GM19193 (cell line): ENCODE measurements around the gene DIAPH3.

Source experiments
- POLR2A ChIP-seq: IDR thresholded peaks from 4 replicates; pipeline ENCODE4 v1.6.1; 2011; ENCODE audit not compliant: insufficient read depth, insufficient read length; ENCODE audit errors: extremely low read depth

DIAPH3 gene

GRCh38 chr13:60163478-60164233 lies at the start of gene DIAPH3:
TSS of gene DIAPH3 (minus strand) at chr13:60163928. CDS start at chr13:60163766, 162 bp downstream.
- TF ChIP-seq POLR2A: peak; percentile 96

- TF ChIP-seq POLR2A: no peak
Observed at GRCh38 chr13:60213236-60213744, 49.6 kb upstream of the DIAPH3 start.

GRCh38 chr13:60211548-60211947 lies 47.8 kb upstream of the DIAPH3 start:
- no peak for TF ChIP-seq POLR2A

- no peak for TF ChIP-seq POLR2A
Observed at GRCh38 chr13:60210510-60211330, 47.0 kb upstream of the DIAPH3 start.

GRCh38 chr13:60201286-60201685 lies 37.6 kb upstream of the DIAPH3 start:
- TF ChIP-seq POLR2A: no peak

- TF ChIP-seq POLR2A: no peak
Observed at GRCh38 chr13:60182907-60183306, 19.2 kb upstream of the DIAPH3 start.

- no peak for TF ChIP-seq POLR2A
Observed at GRCh38 chr13:60178327-60178726, 14.6 kb upstream of the DIAPH3 start.

GRCh38 chr13:60175571-60175970 lies 11.8 kb upstream of the DIAPH3 start:
- TF ChIP-seq POLR2A: no peak

GRCh38 chr13:60174113-60174512 lies 10.4 kb upstream of the DIAPH3 start:
- no peak for TF ChIP-seq POLR2A

- no peak for TF ChIP-seq POLR2A
Observed at GRCh38 chr13:60172111-60172510, 8.4 kb upstream of the DIAPH3 start.

GRCh38 chr13:60170414-60170813 lies 6.7 kb upstream of the DIAPH3 start:
- no peak for TF ChIP-seq POLR2A

- no peak for TF ChIP-seq POLR2A
Observed at GRCh38 chr13:60169239-60170031, 5.7 kb upstream of the DIAPH3 start.

GRCh38 chr13:60167121-60167520 lies 3.4 kb upstream of the DIAPH3 start:
- TF ChIP-seq POLR2A: no peak

- no peak for TF ChIP-seq POLR2A
Observed at GRCh38 chr13:60165391-60166099, 1.8 kb upstream of the DIAPH3 start.
